GM12878 (cell line): Measurements from ENCODE around the gene COL26A1. TPM values are rescaled to one million over a fixed set of nuclear protein-coding genes. Genes with fewer than 3 reads are reported as not detected.

Experiments
- ATAC-seq: fragments of 200-7000 bp; cut with Tn5 transposase; 3 replicates; pipeline ENCODE4 v1.9.1; 2020; ENCODE audit warnings: mild to moderate bottlenecking, moderate library complexity
- BruUV-seq: library from RNA; stranded (reverse); fragments of 400-500 nt; replicated peaks from 2 replicates; lab custom pipeline; 2021; lab: Mats Ljungman, UMichigan
- CTCF ChIA-PET: fragments of 300-600 bp; sonication (Branson Sonifier 250); formaldehyde crosslinking; extraction: SDS; loops from one replicate; lab custom pipeline; 2021; ENCODE audit warnings: inconsistent platforms; lab: Yijun Ruan, JAX
- POLR2A ChIA-PET: fragments of 350-600 bp; formaldehyde crosslinking; extraction: SDS; loops from one replicate; lab custom pipeline; 2021; ENCODE audit warnings: inconsistent platforms; lab: Charles Lee
- RAD21 ChIA-PET: fragments of 300-600 bp; sonication (Branson Sonifier 250); formaldehyde crosslinking; loops from one replicate; lab custom pipeline; 2023; ENCODE audit warnings: antibody characterized with exemption; ENCODE audit not compliant: unreplicated experiment; lab: Charles Lee
- SMC1A ChIA-PET: fragments of 300-600 bp; sonication (Branson Sonifier 250); formaldehyde crosslinking; loops from one replicate; lab custom pipeline; 2023; ENCODE audit not compliant: unreplicated experiment, uncharacterized antibody; lab: Charles Lee
- DNase-seq: peaks from one replicate; pipeline ENCODE4 v3.0.0-alpha.2; 2011; ENCODE audit warnings: low read depth, low spot score
- FAIRE-seq: peaks from 3 replicates; lab custom pipeline; 2011; peaks lifted over from hg19 to GRCh38; lab: Jason Lieb, UNC
- H2AFZ ChIP-seq: 2 replicates; pipeline ENCODE4 v1.6.0; 2011; ENCODE audit warnings: low read depth, low read length, control low read depth; ENCODE audit not compliant: control insufficient read depth
- H3K27ac ChIP-seq: 2 replicates; pipeline ENCODE4 v1.5.1; 2011; ENCODE audit warnings: control low read depth; ENCODE audit not compliant: control insufficient read depth, insufficient read depth
- H3K27me3 ChIP-seq, 2 experiments: replicated peaks in 1 of 2; 2 replicates each; pipeline versions ENCODE4 v1.6.0 to v1.6.1; 2011; ENCODE audit warnings: low read length in 1 of 2; ENCODE audit not compliant: control insufficient read depth in 2 of 2, insufficient read depth in 2 of 2
- H3K36me3 ChIP-seq, 2 experiments: 2 replicates each; pipeline ENCODE4 v1.5.1; 2011; ENCODE audit warnings: low read length in 1 of 2; ENCODE audit not compliant: control insufficient read depth in 2 of 2, insufficient read depth in 2 of 2
- H3K4me1 ChIP-seq: 2 replicates; pipeline ENCODE4 v1.6.1; 2011; ENCODE audit warnings: mild to moderate bottlenecking, low read length, moderate library complexity, mixed read lengths; ENCODE audit not compliant: control insufficient read depth, insufficient read depth
- H3K4me2 ChIP-seq: 2 replicates; pipeline ENCODE4 v1.6.0; 2011; ENCODE audit warnings: control low read depth; ENCODE audit not compliant: control insufficient read depth, insufficient read depth
- H3K4me3 ChIP-seq: fragments of 200-600 bp; sonication (generic); 2 replicates; pipeline ENCODE4 v1.5.1; 2016
- H3K79me2 ChIP-seq: 2 replicates; pipeline ENCODE4 v1.6.0; 2011; ENCODE audit warnings: low read length; ENCODE audit not compliant: control insufficient read depth, insufficient read depth
- H3K9ac ChIP-seq: 2 replicates; pipeline ENCODE4 v1.8.0; 2011; ENCODE audit warnings: low read length, control low read depth, mixed read lengths; ENCODE audit not compliant: control insufficient read depth, insufficient read depth
- H3K9me3 ChIP-seq: replicated peaks from 3 replicates; pipeline ENCODE4 v1.5.1; 2011; ENCODE audit warnings: mild to moderate bottlenecking, low read length; ENCODE audit not compliant: control insufficient read depth, insufficient read depth
- H4K20me1 ChIP-seq: 2 replicates; pipeline ENCODE4 v1.6.0; 2011; ENCODE audit not compliant: control insufficient read depth, insufficient read depth
- FOXM1 ChIP-seq: IDR thresholded peaks from 2 replicates; pipeline ENCODE4 v1.6.1; 2012; ENCODE audit warnings: low read depth, mild to moderate bottlenecking, inconsistent platforms, low read length, moderate library complexity
- HCFC1 ChIP-seq: fragments of 150-350 bp; IDR thresholded peaks from 2 replicates; pipeline ENCODE4 v1.6.1; 2014; ENCODE audit warnings: low read length
- HDGF ChIP-seq: fragments of 450-650 bp; IDR thresholded peaks from 2 replicates; pipeline ENCODE4 v1.6.1; 2016; ENCODE audit warnings: antibody characterized with exemption
- MTA2 ChIP-seq: fragments of 450-650 bp; IDR thresholded peaks from 2 replicates; pipeline ENCODE4 v1.6.1; 2016; ENCODE audit warnings: low read depth, mild to moderate bottlenecking, moderate library complexity
- NFYB ChIP-seq: IDR thresholded peaks from 2 replicates; pipeline ENCODE4 v1.6.1; 2011; ENCODE audit warnings: low read depth, mild to moderate bottlenecking, low read length, improper control_type of control experiment, moderate library complexity; ENCODE audit not compliant: insufficient read depth
- POLR2AphosphoS5 ChIP-seq: IDR thresholded peaks from 2 replicates; pipeline ENCODE4 v1.6.1; 2011; ENCODE audit warnings: mild to moderate bottlenecking, low read length, inconsistent platforms
- SMAD5 ChIP-seq: IDR thresholded peaks from 2 replicates; pipeline ENCODE4 v1.6.1; 2016; ENCODE audit warnings: antibody characterized with exemption, low read depth
- STAT1 ChIP-seq: fragments of 450-650 bp; conservative IDR thresholded peaks from 2 replicates; pipeline ENCODE4 v1.6.1; 2014; ENCODE audit warnings: antibody characterized with exemption, mild to moderate bottlenecking
- STAT3 ChIP-seq: IDR thresholded peaks from 2 replicates; pipeline ENCODE4 v1.6.1; 2011; ENCODE audit warnings: low read depth, low read length, improper control_type of control experiment
- WGBS: methylation state at CpG from one replicate; pipeline ENCODE4 v1.1.6; 2016; ENCODE audit warnings: low lambda C conversion rate; ENCODE audit not compliant: insufficient replicate concordance, insufficient coverage; ENCODE audit errors: missing lambda C conversion rate; 5-methylcytosine and 5-hydroxymethylcytosine counted together
- in situ Hi-C: fragments of 300-500 bp; cut with MboI; formaldehyde crosslinking; loops from 9 replicates; pipeline ENCODE4 v1.14.3; 2018; ENCODE audit warnings: mixed read lengths
- intact Hi-C: fragments of 100-400 bp; cut with micrococcal nuclease; formaldehyde crosslinking; loops from one replicate; pipeline ENCODE4 v1.14.2; 2022; ENCODE audit not compliant: unreplicated experiment
- polyA plus RNA-seq, 11 experiments: library from polyadenylated mRNA; depleted of rRNA in 4 of 11; unstranded in 6 of 11; stranded (reverse) in 5 of 11; fragments of >200 nt; fragmentation: Nextera tagmentation in 4 of 11; fragmentation: Illumina TruSeq in 1 of 11; extraction: Ambion mirVana in 4 of 11; extraction: Trizol in 1 of 11; gene quantifications; 1 replicate in 1 of 11; 2 replicates in 10 of 11; pipeline versions ENCODE4 v1.2.1 to v1.2.3, GENCODE V29; 2011 to 2016; ENCODE audit warnings: inconsistent platforms in 2 of 11, missing spikeins in 2 of 11, low read depth in 1 of 11
- total RNA-seq, 4 experiments: library from RNA; depleted of rRNA in 3 of 4; stranded (reverse); fragments of >200 nt in 3 of 4; fragmentation: Illumina TruSeq in 1 of 4; extraction: Trizol in 1 of 4; gene quantifications; 2 replicates each; pipeline versions ENCODE4 v1.2.1 to v1.2.3, GENCODE V29; 2013 to 2021
- TF ChIP-seq, protein P1 (sequence below): fragments of 450-650 bp; IDR thresholded peaks from 2 replicates; pipeline ENCODE4 v1.6.1; 2018; ENCODE audit warnings: mild to moderate bottlenecking, low read depth, moderate library complexity; ENCODE audit not compliant: partially characterized antibody

Gene COL26A1
- total and polyA plus RNA-seq, 10 of the 15 experiments (the other 5 are each of a cell fraction or from before 2014, with no cell fraction given) = 0.08 TPM; not detected in 9

DNA sequence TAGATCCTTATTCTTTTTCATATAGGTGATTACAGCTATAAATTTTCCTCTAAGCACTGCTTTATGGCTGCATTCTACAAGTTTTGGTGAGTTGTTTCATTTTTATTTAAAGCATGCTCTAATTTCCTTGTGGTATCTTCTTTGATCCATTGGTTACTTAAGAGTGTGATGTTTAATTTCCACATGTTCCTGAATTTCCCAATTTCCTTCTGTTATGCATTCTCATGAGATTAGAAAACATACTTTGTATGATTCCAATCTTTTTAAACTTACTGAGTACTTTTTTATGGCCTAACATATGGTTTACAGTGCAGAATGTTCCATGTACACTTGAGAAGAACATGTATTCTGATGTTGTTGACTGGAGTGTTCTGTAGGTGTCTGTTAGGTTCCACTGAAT, 213.0 kb downstream of the COL26A1 start:
- in situ Hi-C loops = no loop called here
- Histone ChIP-seq H3K4me1 (no peaks in the 10 kb centered on the region), H3K4me2 (no peak overlapping the region), H4K20me1 (no peaks in the 10 kb centered on the region), H3K27me3 (no peaks in the 10 kb centered on the region; a peak in 1 of 4 replicates), H2AFZ (no peak overlapping the region), H3K4me3 (no peak overlapping the region), H3K36me3 (no peaks in the 10 kb centered on the region), H3K9me3 (no peaks in the 10 kb centered on the region; the same call in 1 of the 3 replicates), H3K9ac (no peak overlapping the region), H3K79me2 (no peaks in the 10 kb centered on the region), H3K27ac (no peak overlapping the region)
- ChIA-PET SMC1A (no interaction called here), RAD21 (no interaction called here), POLR2A (interaction anchor here (0.6 kb wide), 1 partner anchor 26 kb away, joined by 3 read pairs; no protein-coding TSS in a partner anchor), CTCF (no interaction called here)
- intact Hi-C loops = no loop called here
- FAIRE-seq (no peak), ATAC-seq (no peak), DNase-seq (no peak)
- no TSS peak for BruUV-seq
- TF ChIP-seq STAT3 = no peak
- TF ChIP-seq MTA2 = no peak

DNA sequence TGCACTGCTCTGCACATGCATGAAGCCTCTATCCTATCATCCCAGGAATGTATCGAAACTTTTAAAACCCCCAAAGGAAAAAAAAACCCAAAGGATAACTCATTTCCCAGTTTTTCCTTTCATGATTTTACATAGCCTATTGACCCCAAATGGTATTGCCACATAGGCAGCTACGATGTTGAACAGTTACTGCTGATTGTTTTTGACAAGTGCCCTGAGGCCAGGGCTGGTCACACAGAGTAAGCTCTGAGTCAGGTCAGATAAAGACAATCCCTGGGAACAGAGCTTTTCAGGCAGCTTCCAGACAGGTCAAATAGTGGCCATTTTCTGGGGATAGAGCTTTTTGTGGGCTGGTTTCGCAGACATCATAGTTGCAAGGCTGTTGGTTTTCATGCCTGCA, 214.3 kb downstream of the COL26A1 start:
- intact Hi-C loops = no loop called here
- H3K79me2 ChIP-seq = no peaks in the 10 kb centered on the region
- no peak overlapping the region for H3K9ac ChIP-seq
- no peaks in the 10 kb centered on the region; a peak in 1 of 4 replicates for H3K27me3 ChIP-seq
- H3K9me3 ChIP-seq = no peaks in the 10 kb centered on the region; the same call in 1 of the 3 replicates
- no peak overlapping the region for H3K27ac ChIP-seq
- H3K4me2 ChIP-seq = no peak overlapping the region
- no peak overlapping the region for H3K4me3 ChIP-seq
- DNase-seq (no peak), ATAC-seq (no peak), FAIRE-seq (no peak)
- H4K20me1 ChIP-seq = no peaks in the 10 kb centered on the region
- ChIA-PET POLR2A (no interaction called here), CTCF (no interaction called here), SMC1A (no interaction called here), RAD21 (no interaction called here)
- 22% methylated on average over 3 of the region's 3 CpGs for WGBS
- H3K36me3 ChIP-seq = no peaks in the 10 kb centered on the region
- in situ Hi-C loops = no loop called here
- TF ChIP-seq NFYB = no peak
- TF ChIP-seq FOXM1 = no peak
- no peak for TF ChIP-seq STAT1
- TF ChIP-seq POLR2AphosphoS5 = no peak
- no peak for TF ChIP-seq SMAD5
- TF ChIP-seq HDGF = no peak
- TF ChIP-seq, protein P1, sequence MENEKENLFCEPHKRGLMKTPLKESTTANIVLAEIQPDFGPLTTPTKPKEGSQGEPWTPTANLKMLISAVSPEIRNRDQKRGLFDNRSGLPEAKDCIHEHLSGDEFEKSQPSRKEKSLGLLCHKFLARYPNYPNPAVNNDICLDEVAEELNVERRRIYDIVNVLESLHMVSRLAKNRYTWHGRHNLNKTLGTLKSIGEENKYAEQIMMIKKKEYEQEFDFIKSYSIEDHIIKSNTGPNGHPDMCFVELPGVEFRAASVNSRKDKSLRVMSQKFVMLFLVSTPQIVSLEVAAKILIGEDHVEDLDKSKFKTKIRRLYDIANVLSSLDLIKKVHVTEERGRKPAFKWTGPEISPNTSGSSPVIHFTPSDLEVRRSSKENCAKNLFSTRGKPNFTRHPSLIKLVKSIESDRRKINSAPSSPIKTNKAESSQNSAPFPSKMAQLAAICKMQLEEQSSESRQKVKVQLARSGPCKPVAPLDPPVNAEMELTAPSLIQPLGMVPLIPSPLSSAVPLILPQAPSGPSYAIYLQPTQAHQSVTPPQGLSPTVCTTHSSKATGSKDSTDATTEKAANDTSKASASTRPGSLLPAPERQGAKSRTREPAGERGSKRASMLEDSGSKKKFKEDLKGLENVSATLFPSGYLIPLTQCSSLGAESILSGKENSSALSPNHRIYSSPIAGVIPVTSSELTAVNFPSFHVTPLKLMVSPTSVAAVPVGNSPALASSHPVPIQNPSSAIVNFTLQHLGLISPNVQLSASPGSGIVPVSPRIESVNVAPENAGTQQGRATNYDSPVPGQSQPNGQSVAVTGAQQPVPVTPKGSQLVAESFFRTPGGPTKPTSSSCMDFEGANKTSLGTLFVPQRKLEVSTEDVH = no peak
- TF ChIP-seq HCFC1 = no peak
- no peaks in the 10 kb centered on the region for H3K4me1 ChIP-seq
- H2AFZ ChIP-seq = no peak overlapping the region
- no TSS peak for BruUV-seq
